Bronchial epithelial cell (primary cell): Measurements from ENCODE around the gene ESPL1. TPM values are rescaled to one million over a fixed set of nuclear protein-coding genes. Genes with fewer than 3 reads are reported as not detected.
"Not testable (repeated sequence)": the region's sequence is repeated elsewhere in the genome, so short reads cannot be mapped to it uniquely, and the experiment has no call there.

Source experiments
- DNase-seq: peaks from one replicate; pipeline ENCODE4 v3.0.0-alpha.2; 2010; ENCODE audit warnings: low read depth
- FAIRE-seq: peaks from 2 replicates; lab custom pipeline; 2011; peaks lifted over from hg19 to GRCh38; lab: Jason Lieb, UNC
- H3K27me3 ChIP-seq: 2 replicates; pipeline ENCODE4 v1.5.1; 2011; ENCODE audit warnings: low read length; ENCODE audit not compliant: control insufficient read depth, insufficient read depth
- H3K36me3 ChIP-seq: 2 replicates; pipeline ENCODE4 v1.5.1; 2011; ENCODE audit warnings: low read length; ENCODE audit not compliant: control insufficient read depth, insufficient read depth
- H3K4me3 ChIP-seq: 2 replicates; pipeline ENCODE4 v1.5.1; 2011; ENCODE audit warnings: mild to moderate bottlenecking, low read depth, low read length, control low read depth
- CTCF ChIP-seq: IDR thresholded peaks from 2 replicates; pipeline ENCODE4 v1.5.1; 2011; ENCODE audit warnings: mild to moderate bottlenecking, moderate library complexity, low read length, control low read depth, inconsistent platforms; ENCODE audit not compliant: insufficient read depth, severe bottlenecking
- total RNA-seq: library from RNA; depleted of rRNA; stranded (reverse); fragments of >200 nt; gene quantifications from 2 replicates; pipeline ENCODE4 v1.2.1, GENCODE V29; 2014

The ESPL1 gene
- total RNA-seq, 1 donor from 2014 or later: 0.26 TPM

- no peaks in the 10 kb centered on the region for H3K27me3 ChIP-seq
- H3K36me3 ChIP-seq: peaks cover 5% of the 10 kb centered on the region
- FAIRE-seq: no peak
- DNase-seq: peak; percentile 85
- no peak for TF ChIP-seq CTCF
- peak within 1 kb of the TSS; percentile 60 for H3K4me3 ChIP-seq
Measured at GRCh38 chr12:53295070-53295890, 27.2 kb downstream of the ESPL1 start, which contains the start of gene PFDN5. Gene PFDN5 (plus strand): TSS chr12:53295542. CDS start chr12:53295568, 26 bp downstream.

- Histone ChIP-seq H3K4me3 (peak overlapping the region; percentile 60), H3K27me3 (no peaks in the 10 kb centered on the region), H3K36me3 (peaks cover 5% of the 10 kb centered on the region)
- DNase-seq (no peak), FAIRE-seq (no peak)
- no peak for TF ChIP-seq CTCF
Measured at GRCh38 chr12:53295891-53296219, 27.8 kb downstream of the ESPL1 start.

GRCh38 chr12:53297106-53297505 lies 29.0 kb downstream of the ESPL1 start:
- FAIRE-seq: not testable (repeated sequence)

GRCh38 chr12:53298164-53298563 lies 30.1 kb downstream of the ESPL1 start:
- no peak overlapping the region for H3K4me3 ChIP-seq
- DNase-seq (peak; percentile 40), FAIRE-seq (no peak)
- no peak for TF ChIP-seq CTCF
- H3K36me3 ChIP-seq: peaks cover 11% of the 10 kb centered on the region
- H3K27me3 ChIP-seq: no peaks in the 10 kb centered on the region

More at GRCh38 chr12:53297106-53297505, 29.0 kb downstream of the ESPL1 start:
- not testable (repeated sequence) for DNase-seq, H3K4me3 ChIP-seq, H3K27me3 ChIP-seq, H3K36me3 ChIP-seq

- TF ChIP-seq CTCF: no peak
- H3K27me3 ChIP-seq: no peaks in the 10 kb centered on the region
- peaks cover 11% of the 10 kb centered on the region for H3K36me3 ChIP-seq
- peak; percentile 74 for DNase-seq
- FAIRE-seq: no peak
- H3K4me3 ChIP-seq: no peak overlapping the region
Measured at GRCh38 chr12:53299101-53299453, 31.0 kb downstream of the ESPL1 start.

- DNase-seq: peak; percentile 65
- H3K36me3 ChIP-seq: peaks cover 11% of the 10 kb centered on the region
- FAIRE-seq: no peak
- no peaks in the 10 kb centered on the region for H3K27me3 ChIP-seq
- H3K4me3 ChIP-seq: peak within 1 kb of the TSS; percentile 83
- TF ChIP-seq CTCF: peak; percentile 48
Measured at GRCh38 chr12:53299454-53300180, 31.5 kb downstream of the ESPL1 start, which contains the start of gene MYG1. Gene MYG1 (plus strand): TSS chr12:53299695. CDS start chr12:53299738, 43 bp downstream.
